CD4-positive, alpha-beta T cell treated with Interleukin-15 for 1 hour (primary cell): Measurements from ENCODE around the gene LRMDA.
A peak's percentile ranks its signal among the peaks of the same experiment; 100 is the strongest.

Source experiments
- DNase-seq: peaks from one replicate; pipeline ENCODE4 v3.0.0-alpha.2; 2020

The LRMDA gene

GRCh38 chr10:75431180-75432111 is at the start of gene LRMDA:
LRMDA (plus strand) TSS chr10:75431624.
- peak; percentile 42 for DNase-seq

- no peak for DNase-seq
Measured at GRCh38 chr10:75386128-75386527, 45.3 kb upstream of the LRMDA start.

- no peak for DNase-seq
Measured at GRCh38 chr10:75388082-75388481, 43.3 kb upstream of the LRMDA start.

- no peak for DNase-seq
Measured at GRCh38 chr10:75390178-75390577, 41.2 kb upstream of the LRMDA start.

- no peak for DNase-seq
Measured at GRCh38 chr10:75392271-75392670, 39.2 kb upstream of the LRMDA start.

GRCh38 chr10:75392744-75393143 is 38.7 kb upstream of the LRMDA start:
- DNase-seq: no peak

- no peak for DNase-seq
Measured at GRCh38 chr10:75394221-75394620, 37.2 kb upstream of the LRMDA start.

- no peak for DNase-seq
Measured at GRCh38 chr10:75395066-75395931, 36.1 kb upstream of the LRMDA start.

GRCh38 chr10:75395932-75396630 is 35.3 kb upstream of the LRMDA start:
- no peak for DNase-seq

GRCh38 chr10:75396631-75397495 is 34.6 kb upstream of the LRMDA start:
- no peak for DNase-seq

- DNase-seq: no peak
Measured at GRCh38 chr10:75397496-75398199, 33.8 kb upstream of the LRMDA start.

- no peak for DNase-seq
Measured at GRCh38 chr10:75398200-75398691, 33.2 kb upstream of the LRMDA start.

GRCh38 chr10:75398692-75399460 is 32.5 kb upstream of the LRMDA start:
- no peak for DNase-seq

GRCh38 chr10:75399461-75400162 is 31.8 kb upstream of the LRMDA start:
- peak; percentile 47 for DNase-seq

- no peak for DNase-seq
Measured at GRCh38 chr10:75400163-75400770, 31.2 kb upstream of the LRMDA start.

- no peak for DNase-seq
Measured at GRCh38 chr10:75400771-75401568, 30.5 kb upstream of the LRMDA start.

- peak; percentile 67 for DNase-seq
Measured at GRCh38 chr10:75401569-75402485, 29.6 kb upstream of the LRMDA start, which contains the start of gene ZNF503. ZNF503 (minus strand) TSS chr10:75401764; CDS start chr10:75401419, 345 bp downstream.
